HCT116 (cell line): ENCODE results near the gene RPUSD2. TPM values are rescaled to one million over a fixed set of nuclear protein-coding genes. Genes with fewer than 3 reads are reported as not detected.
A peak's percentile ranks its signal among the peaks of the same experiment; 100 is the strongest.

ENCODE experiments used
- ATAC-seq: fragments of 200-7000 bp; cut with Tn5 transposase; 2 replicates; pipeline ENCODE4 v1.9.1; 2020; ENCODE audit warnings: mild to moderate bottlenecking, moderate library complexity
- BruUV-seq: library from RNA; stranded (reverse); fragments of 400-500 nt; replicated peaks from 2 replicates; lab custom pipeline; 2021; lab: Mats Ljungman, UMichigan
- CTCF ChIA-PET: fragments of 300-600 bp; sonication (Branson Sonifier 250); formaldehyde crosslinking; loops from one replicate; lab custom pipeline; 2021; ENCODE audit warnings: antibody characterized with exemption; lab: Charles Lee
- POLR2A ChIA-PET: fragments of 300-600, 350-600 bp; sonication (Branson Sonifier 250); formaldehyde crosslinking; loops from one replicate; lab custom pipeline; 2021; ENCODE audit warnings: antibody characterized with exemption; lab: Charles Lee
- RAD21 ChIA-PET, 2 experiments: fragments of 300-600 bp; sonication (Branson Sonifier 250); formaldehyde crosslinking; loops; one replicate each; lab custom pipeline; 2023; ENCODE audit warnings: low total read pairs in 2 of 2; ENCODE audit not compliant: uncharacterized antibody in 2 of 2, unreplicated experiment in 2 of 2, low non-redundant PET in 1 of 2; lab: Charles Lee
- DNase-seq: peaks from one replicate; pipeline ENCODE4 v3.0.0-alpha.2; 2010; ENCODE audit warnings: low read depth, low spot score
- H2AFZ ChIP-seq: fragments of 200-600 bp; shearing (Covaris generic), sonication (generic); 2 replicates; pipeline ENCODE4 v1.6.1; 2017; ENCODE audit warnings: low read depth, mixed run types, mixed read lengths, antibody characterized with exemption, low read length; ENCODE audit not compliant: poor library complexity, severe bottlenecking
- H3K27ac ChIP-seq: 2 replicates; pipeline ENCODE4 v1.5.1; 2012; ENCODE audit warnings: low read depth, low read length
- H3K27me3 ChIP-seq: fragments of 200-600 bp; sonication (generic); 2 replicates; pipeline ENCODE4 v1.6.1; 2016; ENCODE audit warnings: mixed run types, low read length, mixed read lengths; ENCODE audit not compliant: insufficient read depth
- H3K36me3 ChIP-seq, 2 experiments: fragments of 200-500 bp in 1 of 2; fragments of 200-600 bp in 1 of 2; sonication (Bioruptor generic) in 1 of 2; sonication (generic) in 1 of 2; 2 replicates each; pipeline versions ENCODE4 v1.5.1 to v1.6.1; 2014 to 2016; ENCODE audit warnings: low read length in 2 of 2, inconsistent platforms in 1 of 2, mixed read lengths in 1 of 2, mixed run types in 1 of 2; ENCODE audit not compliant: insufficient read depth in 2 of 2, control insufficient read depth in 1 of 2
- H3K4me1 ChIP-seq, 2 experiments: fragments of 200-600 bp in 1 of 2; sonication (generic) in 1 of 2; 2 replicates each; pipeline versions ENCODE4 v1.5.1 to v1.6.1; 2012 to 2017; ENCODE audit warnings: low read length in 2 of 2, inconsistent platforms in 1 of 2, mild to moderate bottlenecking in 1 of 2, mixed read lengths in 1 of 2, mixed run types in 1 of 2, moderate library complexity in 1 of 2; ENCODE audit not compliant: insufficient read depth in 2 of 2, control insufficient read depth in 1 of 2
- H3K4me2 ChIP-seq: fragments of 200-600 bp; sonication (generic); 2 replicates; pipeline ENCODE4 v1.6.1; 2017; ENCODE audit warnings: mixed run types, low read length, mixed read lengths
- H3K4me3 ChIP-seq, 2 experiments: fragments of 200-600 bp in 1 of 2; sonication (generic) in 1 of 2; replicated peaks in 1 of 2; 2 replicates each; pipeline ENCODE4 v1.5.1; 2011 to 2016; ENCODE audit warnings: low read length in 2 of 2, control low read depth in 1 of 2, low read depth in 1 of 2, mild to moderate bottlenecking in 1 of 2, mixed read lengths in 1 of 2, mixed run types in 1 of 2
- H3K79me2 ChIP-seq: fragments of 200-600 bp; sonication (generic); 2 replicates; pipeline ENCODE4 v1.6.1; 2017; ENCODE audit warnings: mild to moderate bottlenecking, mixed run types, low read length, moderate library complexity, mixed read lengths; ENCODE audit not compliant: insufficient read depth
- H3K9ac ChIP-seq: fragments of 200-600 bp; sonication (generic); 2 replicates; pipeline ENCODE4 v1.6.1; 2016; ENCODE audit warnings: low read length, mixed read lengths
- H3K9me2 ChIP-seq: fragments of 200-600 bp; sonication (generic), shearing (Covaris generic); 2 replicates; pipeline ENCODE4 v1.6.1; 2017; ENCODE audit warnings: mixed run types, mild to moderate bottlenecking, moderate library complexity; ENCODE audit not compliant: insufficient read depth
- H3K9me3 ChIP-seq, 2 experiments: fragments of 200-500 bp in 1 of 2; fragments of 200-600 bp in 1 of 2; sonication (Bioruptor generic) in 1 of 2; sonication (generic) in 1 of 2; 2 replicates each; pipeline ENCODE4 v1.6.1; 2014 to 2017; ENCODE audit warnings: low read length in 2 of 2, mixed read lengths in 2 of 2, inconsistent platforms in 1 of 2, low read depth in 1 of 2, mild to moderate bottlenecking in 1 of 2, mixed run types in 1 of 2, moderate library complexity in 1 of 2; ENCODE audit not compliant: control insufficient read depth in 1 of 2, insufficient read depth in 1 of 2
- H4K20me1 ChIP-seq: fragments of 200-600 bp; sonication (generic), shearing (Covaris generic); 2 replicates; pipeline ENCODE4 v1.6.1; 2017; ENCODE audit warnings: mixed run types, mild to moderate bottlenecking, moderate library complexity; ENCODE audit not compliant: insufficient read depth
- intact Hi-C: fragments of 100-400 bp; cut with micrococcal nuclease; formaldehyde crosslinking; loops from 2 replicates; pipeline ENCODE4 v1.10.0; 2022
- total RNA-seq: library from RNA; stranded (reverse); gene quantifications from one replicate; pipeline ENCODE4 v1.2.1, GENCODE V29; 2021; ENCODE audit not compliant: unreplicated experiment
- TF ChIP-seq, protein P1 (sequence below): IDR thresholded peaks from 2 replicates; pipeline ENCODE4 v1.6.1; 2011; ENCODE audit warnings: mild to moderate bottlenecking, low read length, moderate library complexity; ENCODE audit not compliant: insufficient replicate concordance; ENCODE audit errors: extremely low read depth
- TF ChIP-seq, protein P2 (sequence below): IDR thresholded peaks from 2 replicates; pipeline ENCODE4 v1.6.1; 2012

Gene RPUSD2
- total RNA-seq, 1 experiment from 2014 or later: 22.5 TPM

DNA sequence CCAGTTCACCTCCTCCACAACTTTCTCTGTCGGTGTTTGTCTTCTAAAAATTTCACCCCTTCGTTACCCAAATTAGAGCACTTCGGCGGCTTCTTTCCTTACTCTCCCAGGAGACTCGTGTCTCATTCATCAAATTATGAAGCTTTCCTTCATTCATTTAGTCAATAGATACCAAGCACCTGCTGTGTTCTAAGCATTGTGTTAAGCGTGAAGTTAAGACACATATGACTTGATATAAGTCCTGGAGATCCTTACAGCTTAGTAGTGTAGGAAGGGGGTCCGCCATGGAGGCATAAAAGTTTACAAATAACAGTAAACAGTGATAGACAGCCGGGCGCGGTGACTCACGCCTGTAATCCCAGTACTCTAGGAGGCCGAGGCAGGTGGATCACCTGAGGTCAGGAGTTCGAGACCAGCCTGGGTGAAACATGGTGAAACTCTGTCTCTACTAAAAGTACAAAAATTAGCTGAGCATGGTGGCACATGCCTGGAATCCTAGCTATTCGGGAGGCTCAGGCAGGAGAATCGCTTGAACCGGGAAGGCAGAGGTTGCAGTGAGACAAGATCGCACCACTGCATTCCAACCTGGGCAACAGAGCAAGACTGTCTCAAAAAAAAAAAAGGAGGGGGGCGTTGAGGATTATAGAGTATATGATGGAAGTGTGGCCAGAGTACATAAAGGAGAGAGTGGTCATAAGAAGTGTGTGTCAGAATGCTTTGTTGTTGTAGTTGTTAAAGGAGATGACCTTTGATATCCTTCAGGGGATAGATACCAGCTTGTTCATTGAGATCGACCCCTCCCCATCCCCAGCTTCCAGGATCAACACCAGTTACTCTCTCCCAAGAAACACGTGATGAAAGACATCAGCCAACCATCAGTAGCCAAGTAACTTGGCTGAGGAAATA lies 3.5 kb upstream of the RPUSD2 start:
- TF ChIP-seq, protein P1, sequence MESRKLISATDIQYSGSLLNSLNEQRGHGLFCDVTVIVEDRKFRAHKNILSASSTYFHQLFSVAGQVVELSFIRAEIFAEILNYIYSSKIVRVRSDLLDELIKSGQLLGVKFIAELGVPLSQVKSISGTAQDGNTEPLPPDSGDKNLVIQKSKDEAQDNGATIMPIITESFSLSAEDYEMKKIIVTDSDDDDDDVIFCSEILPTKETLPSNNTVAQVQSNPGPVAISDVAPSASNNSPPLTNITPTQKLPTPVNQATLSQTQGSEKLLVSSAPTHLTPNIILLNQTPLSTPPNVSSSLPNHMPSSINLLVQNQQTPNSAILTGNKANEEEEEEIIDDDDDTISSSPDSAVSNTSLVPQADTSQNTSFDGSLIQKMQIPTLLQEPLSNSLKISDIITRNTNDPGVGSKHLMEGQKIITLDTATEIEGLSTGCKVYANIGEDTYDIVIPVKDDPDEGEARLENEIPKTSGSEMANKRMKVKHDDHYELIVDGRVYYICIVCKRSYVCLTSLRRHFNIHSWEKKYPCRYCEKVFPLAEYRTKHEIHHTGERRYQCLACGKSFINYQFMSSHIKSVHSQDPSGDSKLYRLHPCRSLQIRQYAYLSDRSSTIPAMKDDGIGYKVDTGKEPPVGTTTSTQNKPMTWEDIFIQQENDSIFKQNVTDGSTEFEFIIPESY: no peak
- TF ChIP-seq, protein P2, sequence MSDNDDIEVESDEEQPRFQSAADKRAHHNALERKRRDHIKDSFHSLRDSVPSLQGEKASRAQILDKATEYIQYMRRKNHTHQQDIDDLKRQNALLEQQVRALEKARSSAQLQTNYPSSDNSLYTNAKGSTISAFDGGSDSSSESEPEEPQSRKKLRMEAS: 0 out of 2 replicates have a peak, but pooled peaks have one; percentile 12
- TF ChIP-seq, all 23 proteins: peak for 1
- Histone ChIP-seq H3K79me2 (peaks cover 23% of the 10 kb centered on the region), H3K9me3 (no peaks in the 10 kb centered on the region), H3K9me2 (no peaks in the 10 kb centered on the region), H2AFZ (peak overlapping the region; percentile 46), H3K4me3 (peak overlapping the region; percentile 85 to 87), H3K4me2 (peak overlapping the region; percentile 98), H3K36me3 (peaks cover 0 to 2% of the 10 kb centered on the region in 2 experiments; a peak in 2 of 4 replicates), H3K27me3 (no peaks in the 10 kb centered on the region), H3K9ac (peak overlapping the region; percentile 89), H3K4me1 (peaks cover 9 to 42% of the 10 kb centered on the region in 2 experiments; a peak in 3 of 4 replicates), H3K27ac (peak overlapping the region; percentile 76), H4K20me1 (no peaks in the 10 kb centered on the region)
- intact Hi-C loops: no loop called here
- DNase-seq: no peak
- ChIA-PET CTCF (interaction anchor here (0.7 to 1.3 kb wide), 6 partner anchors 11 to 340 kb away, joined by 3 to 7 read pairs (median 3); no protein-coding TSS in a partner anchor), RAD21 (interaction anchor here (0.7 kb wide), 2 partner anchors 12 to 129 kb away, joined by 3 read pairs; partner anchors contain the start of gene RAD51 (in 1 of the 2)), POLR2A (interaction anchor here (0.6 to 1.1 kb wide), 5 partner anchors 10 to 135 kb away, joined by 3 to 16 read pairs (median 3); partner anchors contain the start of gene RAD51)
- BruUV-seq: no TSS peak
- peak; percentile 3; the same call in 1 of the 2 replicates for ATAC-seq
